HUES6 (cell line): ENCODE measurements around the gene SEMA6B.
"Not testable (repeated sequence)": the region's sequence is repeated elsewhere in the genome, so short reads cannot be mapped to it uniquely, and the experiment has no call there.

Experiments
- H3K27ac ChIP-seq: 2 replicates; pipeline ENCODE4 v1.7.0; 2013; ENCODE audit warnings: low read depth, mild to moderate bottlenecking, low read length, inconsistent platforms
- H3K27me3 ChIP-seq: 2 replicates; pipeline ENCODE4 v1.6.1; 2013; ENCODE audit warnings: low read length; ENCODE audit not compliant: control insufficient read depth, insufficient read depth
- H3K36me3 ChIP-seq: 2 replicates; pipeline ENCODE4 v1.6.1; 2013; ENCODE audit warnings: low read length; ENCODE audit not compliant: control insufficient read depth, insufficient read depth
- H3K4me1 ChIP-seq: 2 replicates; pipeline ENCODE4 v1.6.1; 2013; ENCODE audit warnings: low read length; ENCODE audit not compliant: control insufficient read depth, insufficient read depth
- H3K4me3 ChIP-seq: 2 replicates; pipeline ENCODE4 v1.5.1; 2013; ENCODE audit warnings: low read depth, low read length
- H3K9ac ChIP-seq: one replicate; pipeline ENCODE4 v1.6.1; 2013; ENCODE audit warnings: mild to moderate bottlenecking, low read length
- H3K9me3 ChIP-seq: 2 replicates; pipeline ENCODE4 v1.6.1; 2013; ENCODE audit warnings: low read depth, low read length; ENCODE audit not compliant: control insufficient read depth, insufficient read depth

Gene SEMA6B

DNA sequence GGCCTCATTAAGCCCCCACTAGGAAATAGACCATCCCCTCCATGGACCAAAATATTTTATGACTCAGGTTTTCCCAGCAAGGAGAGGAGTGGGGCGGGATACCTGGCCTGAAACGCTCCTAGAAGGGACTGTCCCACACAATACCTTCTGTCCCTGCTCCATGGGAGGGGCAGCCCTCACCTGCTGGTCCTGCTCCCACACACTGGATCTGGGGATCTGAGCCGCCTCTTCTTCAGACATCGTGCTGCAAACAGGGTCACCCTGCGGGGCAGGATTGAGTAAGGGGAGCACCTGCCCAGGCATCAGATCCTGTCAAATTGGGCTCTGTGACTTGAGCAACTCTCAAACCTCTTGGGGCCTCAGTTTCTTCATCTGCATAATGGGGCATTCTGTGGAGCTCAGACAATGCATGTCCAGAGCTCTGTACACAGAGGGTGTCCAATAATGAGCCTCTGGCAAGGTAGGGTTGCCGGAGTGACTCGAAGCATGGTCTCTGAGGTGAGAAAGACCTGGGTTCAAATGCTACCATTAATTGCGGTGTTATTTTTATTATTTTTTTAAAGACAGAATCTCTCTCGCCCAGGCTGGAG is 25.6 kb downstream of the SEMA6B start:
- Histone ChIP-seq H3K4me1 (peaks cover 2% of the 10 kb centered on the region; the same call in 1 of the 2 replicates), H3K27me3 (peaks cover 40% of the 10 kb centered on the region), H3K9ac (no peak overlapping the region), H3K36me3 (no peaks in the 10 kb centered on the region), H3K4me3 (no peak overlapping the region), H3K9me3 (no peaks in the 10 kb centered on the region), H3K27ac (no peak overlapping the region)

DNA sequence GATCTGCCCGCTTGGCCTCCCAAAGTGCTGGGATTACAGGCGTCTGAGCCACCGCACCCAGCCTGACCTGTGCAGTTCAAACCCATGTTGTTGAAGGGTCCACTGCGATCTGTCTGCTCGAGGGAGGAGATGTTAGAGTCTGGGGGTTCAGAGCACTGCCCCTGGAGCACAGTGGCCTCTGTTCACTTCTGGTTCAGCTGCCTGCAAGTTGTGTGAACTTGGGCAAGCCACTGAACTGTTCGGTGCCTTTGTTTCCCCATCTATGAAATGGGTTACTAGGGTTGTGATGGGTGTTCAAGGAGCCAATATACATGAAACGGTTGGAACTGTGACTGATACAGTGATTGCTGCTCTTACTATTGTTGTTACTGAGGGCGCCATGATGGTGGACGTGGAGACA is 26.1 kb downstream of the SEMA6B start:
- Histone ChIP-seq H3K27ac (no peak overlapping the region), H3K9me3 (no peaks in the 10 kb centered on the region), H3K9ac (no peak overlapping the region), H3K27me3 (peaks cover 40% of the 10 kb centered on the region), H3K4me3 (no peak overlapping the region), H3K36me3 (no peaks in the 10 kb centered on the region), H3K4me1 (peaks cover 2% of the 10 kb centered on the region; the same call in 1 of the 2 replicates)

DNA sequence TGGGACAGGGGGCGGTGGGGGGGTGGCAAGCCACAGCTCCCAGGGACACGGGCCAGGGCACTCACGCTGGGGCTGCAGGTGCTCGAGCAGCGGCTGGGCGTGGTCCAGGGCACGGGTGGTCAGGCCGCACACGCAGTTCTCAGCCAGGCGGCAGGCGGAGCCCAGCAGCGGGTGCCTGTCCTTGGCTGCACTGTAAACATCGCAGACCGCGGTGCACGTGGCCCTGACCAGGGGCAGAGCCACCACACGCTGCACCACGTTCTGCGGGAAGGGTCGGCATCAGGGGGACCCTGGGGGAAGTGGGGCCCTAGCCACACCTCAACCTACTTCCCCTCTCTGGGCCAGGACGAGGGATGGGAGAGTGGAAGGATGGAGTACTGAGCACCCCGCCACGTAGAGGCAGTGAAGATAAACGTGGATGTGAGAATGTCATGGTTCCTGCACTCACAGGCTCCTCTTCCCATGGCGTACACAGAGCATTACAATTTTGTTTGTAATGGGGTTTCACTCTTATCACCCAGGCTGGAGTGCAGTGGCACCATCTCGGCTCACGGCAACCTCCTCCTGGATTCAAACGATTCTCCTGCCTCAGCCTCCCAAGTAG is 27.8 kb downstream of the SEMA6B start:
- Histone ChIP-seq H3K4me3 (no peak overlapping the region), H3K27me3 (peaks cover 34% of the 10 kb centered on the region), H3K9ac (no peak overlapping the region), H3K27ac (no peak overlapping the region), H3K4me1 (peaks cover 2% of the 10 kb centered on the region; the same call in 1 of the 2 replicates), H3K9me3 (no peaks in the 10 kb centered on the region), H3K36me3 (no peaks in the 10 kb centered on the region)

DNA sequence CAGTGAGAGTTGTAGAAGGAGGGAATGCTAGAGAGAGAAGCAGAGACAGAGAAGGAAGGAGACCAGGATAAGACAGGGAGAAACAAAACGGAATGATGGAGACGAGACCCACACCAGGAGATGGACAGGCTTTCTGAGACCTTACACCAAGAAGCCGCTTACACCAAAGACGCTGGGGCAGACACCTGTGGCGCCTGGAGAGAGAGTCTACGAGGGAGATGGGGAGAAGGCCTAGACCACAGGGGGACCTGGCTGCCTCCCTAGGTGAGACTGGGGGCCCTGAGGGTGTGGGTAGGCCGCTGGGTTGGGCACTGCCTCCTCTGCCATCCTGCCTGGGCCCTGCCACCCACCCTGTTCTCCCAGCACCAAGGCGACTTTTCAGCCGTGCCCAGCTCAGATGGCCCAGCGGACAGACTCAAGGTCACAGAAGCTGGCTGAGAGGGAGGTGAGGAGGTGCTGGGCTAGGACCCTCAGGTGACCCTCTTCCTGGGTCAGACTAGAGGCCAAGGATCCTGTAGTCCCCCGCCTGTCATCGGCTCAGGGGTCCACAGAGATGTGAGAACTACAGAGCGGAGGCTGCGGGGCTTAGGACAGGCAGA is 29.5 kb downstream of the SEMA6B start:
- no peak overlapping the region for H3K4me3 ChIP-seq
- no peak overlapping the region for H3K27ac ChIP-seq
- no peaks in the 10 kb centered on the region for H3K36me3 ChIP-seq
- H3K9ac ChIP-seq = no peak overlapping the region
- H3K9me3 ChIP-seq = no peaks in the 10 kb centered on the region
- H3K27me3 ChIP-seq = peaks cover 34% of the 10 kb centered on the region
- H3K4me1 ChIP-seq = peaks cover 2% of the 10 kb centered on the region; the same call in 1 of the 2 replicates

DNA sequence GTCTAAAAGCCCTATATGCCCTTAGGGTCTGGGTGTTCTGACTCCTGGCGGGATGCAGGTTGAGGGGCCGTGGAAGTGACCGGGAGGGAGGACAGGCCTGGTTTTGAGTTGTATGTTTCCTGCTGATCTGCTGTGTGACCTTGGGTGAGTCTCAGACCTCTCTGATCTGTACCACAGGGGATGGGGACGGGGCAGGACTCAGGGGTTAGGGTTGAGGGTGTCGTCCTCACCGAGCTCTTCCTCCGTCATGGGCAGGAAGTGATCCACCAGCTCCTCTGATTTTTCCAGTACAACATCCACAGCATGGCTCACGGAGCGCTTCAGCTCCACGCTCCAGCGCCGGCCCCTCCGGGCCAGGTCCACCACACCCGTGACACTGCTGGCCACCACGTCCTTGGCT is 30.6 kb downstream of the SEMA6B start:
- no peak overlapping the region for H3K9ac ChIP-seq
- no peak overlapping the region for H3K4me3 ChIP-seq
- H3K36me3 ChIP-seq = no peaks in the 10 kb centered on the region
- no peak overlapping the region for H3K27ac ChIP-seq
- no peaks in the 10 kb centered on the region for H3K9me3 ChIP-seq
- peaks cover 23% of the 10 kb centered on the region for H3K27me3 ChIP-seq
- no peaks in the 10 kb centered on the region for H3K4me1 ChIP-seq

DNA sequence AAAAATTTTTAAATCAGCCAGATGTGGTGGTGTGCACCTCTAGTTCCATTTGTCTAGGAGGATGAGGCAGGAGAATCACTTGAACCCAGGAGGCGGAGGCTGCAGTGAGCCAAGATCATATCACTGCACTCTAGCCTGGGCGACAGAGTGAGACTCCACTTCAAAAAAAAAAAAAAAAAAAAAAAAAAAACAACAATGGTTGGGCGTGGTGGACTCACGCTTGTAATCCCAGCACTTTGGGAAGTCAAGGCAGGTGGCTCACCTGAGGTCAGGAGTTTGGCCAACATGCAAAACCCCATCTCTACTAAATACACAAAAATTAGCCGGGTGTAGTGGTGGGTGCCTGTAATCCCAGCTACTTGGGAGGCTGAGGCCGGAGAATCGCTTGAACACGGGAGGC is 32.1 kb downstream of the SEMA6B start:
- not testable (repeated sequence) for H3K9me3 ChIP-seq, H3K4me3 ChIP-seq, H3K9ac ChIP-seq, H3K27ac ChIP-seq, H3K36me3 ChIP-seq, H3K4me1 ChIP-seq
- H3K27me3 ChIP-seq = peaks cover 14% of the 10 kb centered on the region; the same call in 1 of the 2 replicates

DNA sequence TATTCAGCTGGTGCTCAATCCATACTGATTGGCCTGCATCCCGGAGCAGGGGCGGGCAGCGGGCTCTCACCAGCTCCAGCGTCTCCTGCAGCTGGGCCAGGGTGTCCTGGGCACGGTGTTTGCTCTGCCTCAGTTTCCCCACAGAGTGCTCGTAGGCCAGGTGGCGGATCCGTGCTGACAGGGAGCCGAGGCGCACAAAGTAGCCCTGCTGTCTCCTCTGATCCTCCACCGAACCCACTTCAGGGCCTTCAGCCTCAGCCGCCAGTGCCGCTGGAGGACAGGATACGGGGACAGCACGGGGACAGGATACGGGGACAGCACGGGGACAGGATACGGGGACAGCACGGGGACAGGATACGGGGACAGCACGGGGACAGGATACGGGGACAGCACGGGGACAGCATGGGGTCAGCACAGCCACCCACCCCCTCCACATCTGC is 33.9 kb downstream of the SEMA6B start:
- H3K9me3 ChIP-seq = no peaks in the 10 kb centered on the region
- no peaks in the 10 kb centered on the region for H3K36me3 ChIP-seq
- peaks cover 20% of the 10 kb centered on the region for H3K27me3 ChIP-seq
- H3K9ac ChIP-seq = no peak overlapping the region
- H3K4me3 ChIP-seq = no peak overlapping the region
- no peaks in the 10 kb centered on the region for H3K4me1 ChIP-seq
- no peak overlapping the region for H3K27ac ChIP-seq

DNA sequence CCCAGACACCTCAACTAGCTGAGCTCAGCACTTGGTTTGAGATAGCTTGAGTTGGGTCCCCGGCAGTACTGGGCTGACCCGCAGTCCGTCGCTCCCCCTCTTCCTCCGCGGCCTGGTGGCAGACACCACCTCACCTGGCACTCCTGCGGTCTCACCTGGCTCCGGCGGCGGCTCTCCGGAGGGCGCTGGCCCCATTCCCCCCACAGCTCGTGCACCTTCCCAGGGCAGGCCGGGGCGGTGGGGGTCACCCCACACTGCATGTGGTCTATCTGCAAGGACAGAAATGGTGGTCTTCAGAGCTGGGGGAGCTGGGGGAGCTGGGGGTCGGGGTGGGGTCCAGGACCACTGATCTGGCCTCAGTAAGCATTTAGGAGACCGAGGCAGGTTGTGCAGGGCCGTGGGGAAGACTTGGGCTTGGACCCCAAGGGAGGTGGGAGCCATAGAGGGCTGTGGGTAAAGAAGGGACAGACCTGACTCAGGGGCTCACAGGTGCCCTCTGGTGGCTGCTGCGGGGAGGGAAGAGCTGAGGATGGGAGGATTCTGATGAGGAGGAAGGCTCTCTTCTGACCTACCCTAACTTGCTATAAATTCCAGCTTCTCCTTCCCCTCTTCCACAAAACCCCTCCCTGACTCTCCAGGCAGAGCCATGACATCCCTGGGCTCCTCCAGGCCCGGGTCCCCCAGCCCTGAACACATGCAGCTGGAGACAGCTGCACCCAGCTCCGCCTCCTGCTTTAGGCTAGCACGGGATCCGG is 34.5 kb downstream of the SEMA6B start:
- no peak overlapping the region for H3K27ac ChIP-seq
- no peaks in the 10 kb centered on the region for H3K4me1 ChIP-seq
- H3K36me3 ChIP-seq = no peaks in the 10 kb centered on the region
- peaks cover 16% of the 10 kb centered on the region for H3K27me3 ChIP-seq
- H3K9me3 ChIP-seq = no peaks in the 10 kb centered on the region
- H3K9ac ChIP-seq = no peak overlapping the region
- H3K4me3 ChIP-seq = no peak overlapping the region

DNA sequence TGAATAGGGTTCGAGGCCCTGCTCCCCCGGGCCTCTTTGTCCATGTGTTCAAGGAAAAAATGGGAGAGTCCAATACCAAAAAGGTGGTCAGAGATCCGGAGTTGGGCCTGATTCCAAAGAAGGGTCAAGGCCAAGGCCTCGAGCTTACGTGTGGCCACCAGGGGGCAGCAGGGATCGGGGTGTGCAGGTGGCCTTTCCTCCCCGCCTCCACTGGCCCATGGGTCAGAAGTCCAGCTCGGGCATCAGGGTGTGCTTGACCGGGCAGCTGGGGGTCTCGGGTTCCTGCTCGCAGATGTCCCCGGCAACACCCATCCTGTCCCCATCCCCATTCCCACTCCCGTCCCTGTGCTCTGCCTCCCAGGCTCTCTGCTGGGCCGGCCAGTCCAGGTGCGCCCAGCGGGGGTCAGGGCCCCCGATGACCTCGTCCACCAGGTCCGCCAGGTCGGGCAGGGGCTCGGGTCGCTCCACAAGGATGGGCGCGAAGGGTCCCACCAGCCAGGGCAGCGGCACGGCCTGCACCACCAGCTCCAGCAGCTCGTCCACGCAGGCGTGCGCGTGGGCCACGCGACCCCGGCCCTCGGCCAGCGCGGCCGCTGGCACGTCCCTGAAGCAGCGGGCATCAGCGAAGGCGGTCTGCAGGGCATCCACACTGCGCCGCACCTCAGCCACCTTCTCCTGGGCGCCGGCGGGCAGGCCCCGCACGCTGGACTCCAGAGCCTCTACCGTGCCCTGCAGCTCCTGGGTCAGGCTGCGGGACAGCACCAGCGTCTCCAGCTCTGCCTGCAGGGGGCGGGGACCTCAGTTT is 36.0 kb downstream of the SEMA6B start:
- Histone ChIP-seq H3K36me3 (no peaks in the 10 kb centered on the region), H3K27me3 (peaks cover 19% of the 10 kb centered on the region), H3K4me3 (no peak overlapping the region), H3K4me1 (peaks cover 3% of the 10 kb centered on the region; the same call in 1 of the 2 replicates), H3K9me3 (no peaks in the 10 kb centered on the region), H3K27ac (no peak overlapping the region), H3K9ac (no peak overlapping the region)

DNA sequence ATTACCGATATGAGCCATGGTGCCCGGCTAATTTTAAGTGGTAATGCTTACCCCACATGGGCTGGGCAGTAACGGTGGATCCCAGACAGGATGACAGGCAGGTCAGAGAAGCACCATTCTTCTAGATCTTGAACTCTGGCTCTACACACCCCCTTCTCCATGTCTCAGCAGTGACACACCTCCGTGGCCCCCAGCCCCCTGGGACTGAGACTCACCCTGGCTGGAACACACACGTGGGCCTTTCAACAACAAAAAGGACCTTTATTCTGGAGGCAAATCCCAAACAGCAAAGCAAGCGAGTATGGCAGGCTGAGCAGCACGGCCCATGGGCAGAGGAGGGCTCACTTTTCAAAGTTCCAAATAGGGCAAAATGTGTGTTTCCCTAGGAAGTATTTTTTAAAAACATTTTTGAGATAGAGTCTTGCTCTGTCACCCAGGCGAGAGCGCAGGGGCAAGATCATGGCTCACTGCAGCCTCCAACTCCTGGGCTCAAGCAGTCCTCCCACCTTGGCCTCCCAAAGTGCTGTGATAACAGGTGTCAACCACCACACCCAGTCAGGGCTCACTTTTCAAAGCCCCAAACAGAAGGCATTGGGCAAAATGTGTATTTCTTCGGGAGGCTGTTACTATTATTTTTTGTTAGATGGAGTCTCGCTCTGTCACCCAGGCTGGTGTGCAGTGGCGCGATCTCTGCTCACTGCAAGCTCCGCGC is 37.0 kb downstream of the SEMA6B start:
- H3K9ac ChIP-seq = no peak overlapping the region
- peaks cover 4% of the 10 kb centered on the region; the same call in 1 of the 2 replicates for H3K4me1 ChIP-seq

More for the DNA sequence above, 37.0 kb downstream of the SEMA6B start:
- no peak overlapping the region for H3K4me3 ChIP-seq
- H3K27ac ChIP-seq = no peak overlapping the region
- no peaks in the 10 kb centered on the region for H3K36me3 ChIP-seq
- H3K27me3 ChIP-seq = peaks cover 19% of the 10 kb centered on the region
- H3K9me3 ChIP-seq = no peaks in the 10 kb centered on the region
